DMS 273 treated with DMSO at 0.1 percent for 48 hours (cell line): ENCODE results near the gene CCDC50.

Experiments used
- DNase-seq: peaks from one replicate; lab custom pipeline; 2025; lab: John Stamatoyannopoulos, UW

The CCDC50 gene

GRCh38 chr3:191347228-191347627, 18.0 kb downstream of the CCDC50 start:
- no peak for DNase-seq

- DNase-seq, result no peak
Measured at GRCh38 chr3:191348098-191348497, 18.9 kb downstream of the CCDC50 start.

- DNase-seq, result no peak
Measured at GRCh38 chr3:191350396-191351090, 21.3 kb downstream of the CCDC50 start.

DNA sequence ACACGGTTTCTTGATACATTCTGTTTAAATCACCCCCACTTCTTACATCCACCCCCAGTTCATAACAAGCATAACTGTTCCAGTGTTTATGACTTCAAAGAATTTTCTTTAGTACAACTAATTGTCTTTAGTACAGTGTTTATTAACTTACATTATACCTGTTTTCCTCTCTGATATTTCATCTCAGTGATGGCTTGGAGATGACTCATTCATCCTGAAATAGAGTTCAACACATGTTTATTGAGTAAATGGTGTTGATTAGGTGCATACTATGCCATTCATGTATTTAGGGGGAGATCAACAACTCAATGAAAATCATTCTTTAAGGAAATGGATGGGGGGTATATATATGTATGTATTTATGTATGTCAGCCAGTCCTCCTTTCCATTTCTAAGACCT, 22.8 kb downstream of the CCDC50 start:
- no peak for DNase-seq

DNA sequence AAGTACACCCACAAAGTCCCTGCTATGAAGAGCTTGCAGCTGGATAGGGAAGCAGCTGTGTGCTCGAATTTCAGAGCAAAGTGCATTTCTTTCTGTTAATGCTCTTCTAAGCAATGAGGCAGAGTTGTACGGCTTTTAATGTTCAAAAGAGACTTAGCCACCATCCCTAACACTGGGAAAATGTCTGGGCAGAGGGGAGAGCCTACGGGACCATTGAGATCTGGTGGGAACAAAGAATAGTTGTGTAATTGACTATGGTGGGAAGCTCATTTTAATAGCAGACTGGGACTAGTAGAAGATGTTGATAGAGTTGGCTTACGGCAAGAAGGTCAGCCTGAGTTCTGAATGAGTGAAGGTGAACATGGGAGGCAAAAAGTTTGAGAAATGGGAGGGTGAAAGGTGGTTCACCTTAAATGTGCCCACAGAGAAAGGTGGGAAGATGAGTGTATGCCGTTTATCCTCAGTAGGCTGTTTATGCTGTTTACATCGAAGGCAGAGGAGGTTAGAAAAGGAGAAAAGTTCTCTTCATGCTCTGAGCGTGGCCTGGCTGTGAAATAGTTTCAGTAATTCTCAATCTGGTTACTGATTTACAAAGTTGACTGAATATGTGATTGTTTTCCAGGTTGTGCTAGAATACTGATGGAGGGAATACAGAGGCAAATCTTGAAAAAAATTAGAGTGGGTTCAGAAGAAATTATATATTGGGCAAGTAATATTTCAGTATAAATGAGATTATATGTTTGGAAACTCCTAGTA, 24.0 kb downstream of the CCDC50 start:
- DNase-seq, result no peak

DNA sequence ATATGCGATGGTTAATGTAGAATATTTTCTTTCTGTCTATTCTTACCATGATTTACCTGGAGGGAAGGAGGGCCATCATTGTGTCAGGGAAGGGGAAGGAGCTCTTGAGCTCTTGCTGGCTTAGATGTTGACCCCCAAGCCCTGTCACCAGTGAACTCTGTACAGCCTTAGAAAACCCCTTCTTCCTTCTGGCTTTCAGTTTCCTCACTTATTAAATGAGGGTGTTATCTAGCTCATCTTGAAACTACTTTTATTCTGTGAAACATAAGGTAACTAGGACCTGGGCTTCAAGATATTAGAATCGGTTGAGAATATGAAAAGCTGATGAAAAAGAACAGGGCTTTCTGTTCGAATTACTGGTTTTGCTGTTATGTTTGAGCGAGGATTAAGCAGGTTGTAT, 26.2 kb downstream of the CCDC50 start:
- no peak for DNase-seq

- DNase-seq, result no peak
Measured at GRCh38 chr3:191356631-191357439, 27.6 kb downstream of the CCDC50 start.

GRCh38 chr3:191357909-191358308, 28.7 kb downstream of the CCDC50 start:
- no peak for DNase-seq

GRCh38 chr3:191358929-191359328, 29.7 kb downstream of the CCDC50 start:
- DNase-seq, result no peak

DNA sequence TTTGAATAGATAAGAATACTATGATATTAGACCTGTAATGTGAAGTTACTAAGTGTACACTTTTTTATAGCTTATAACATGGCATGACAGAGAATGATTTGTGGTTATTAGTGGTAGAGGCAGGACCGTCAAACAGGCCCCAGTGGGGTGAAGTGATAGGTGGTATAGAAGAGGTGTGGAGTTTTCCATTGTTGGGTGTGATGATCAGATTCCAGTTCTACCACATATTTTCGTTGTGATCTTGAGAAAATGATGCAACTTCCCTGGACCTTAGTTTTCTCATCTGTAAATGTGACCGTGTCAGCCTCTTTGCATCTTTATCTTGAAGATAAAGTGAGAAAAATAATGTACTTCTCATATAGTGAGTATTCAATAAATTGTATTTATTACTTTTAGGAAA, 31.4 kb downstream of the CCDC50 start:
- DNase-seq, result no peak

- DNase-seq, result no peak
Measured at GRCh38 chr3:191361456-191361855, 32.3 kb downstream of the CCDC50 start.

GRCh38 chr3:191362037-191362436, 32.8 kb downstream of the CCDC50 start:
- no peak for DNase-seq

DNA sequence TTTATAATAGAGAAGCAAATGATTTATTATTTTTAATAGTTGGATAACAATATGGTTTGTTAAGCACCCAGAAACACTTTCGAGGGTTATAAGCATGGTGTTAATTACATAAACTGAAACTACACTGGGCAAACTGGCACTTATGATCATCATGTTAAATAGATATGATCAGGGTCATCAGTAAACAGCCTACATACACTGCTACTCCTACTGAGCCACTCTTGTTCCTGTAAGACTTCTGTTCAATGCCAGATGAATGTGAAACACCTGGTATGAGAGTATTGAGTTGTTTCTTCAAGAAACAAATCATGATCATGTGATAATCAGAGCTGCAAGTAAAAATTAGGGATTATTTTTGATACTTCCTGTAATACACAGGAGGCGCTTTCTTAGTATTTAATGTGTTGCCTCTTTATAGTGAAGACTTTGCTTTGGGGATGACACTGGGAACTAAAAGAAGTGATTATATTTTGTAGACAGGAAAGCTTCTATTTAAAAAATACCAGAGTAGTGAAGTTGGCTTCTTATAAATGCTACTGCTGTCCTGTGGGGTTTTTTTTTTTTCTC, 33.4 kb downstream of the CCDC50 start:
- no peak for DNase-seq

DNA sequence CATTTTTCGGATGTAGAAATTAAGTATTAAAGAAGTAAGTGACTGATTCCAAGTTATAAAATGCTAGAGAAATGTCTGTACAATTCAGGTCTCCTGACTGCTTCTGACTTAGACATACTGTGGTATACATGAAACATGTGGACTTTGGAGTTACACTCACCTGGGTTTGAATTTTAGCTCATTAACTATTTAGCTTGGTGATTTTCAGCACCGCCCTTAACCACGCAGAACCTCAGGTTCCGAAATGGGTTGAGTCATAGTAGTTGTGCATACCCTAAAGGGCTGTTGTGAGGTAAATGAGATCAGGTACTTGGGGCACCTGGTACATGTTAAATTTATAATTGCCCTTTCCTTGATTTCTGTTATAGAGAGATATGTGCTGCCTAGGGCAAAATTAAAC, 34.0 kb downstream of the CCDC50 start:
- no peak for DNase-seq

DNA sequence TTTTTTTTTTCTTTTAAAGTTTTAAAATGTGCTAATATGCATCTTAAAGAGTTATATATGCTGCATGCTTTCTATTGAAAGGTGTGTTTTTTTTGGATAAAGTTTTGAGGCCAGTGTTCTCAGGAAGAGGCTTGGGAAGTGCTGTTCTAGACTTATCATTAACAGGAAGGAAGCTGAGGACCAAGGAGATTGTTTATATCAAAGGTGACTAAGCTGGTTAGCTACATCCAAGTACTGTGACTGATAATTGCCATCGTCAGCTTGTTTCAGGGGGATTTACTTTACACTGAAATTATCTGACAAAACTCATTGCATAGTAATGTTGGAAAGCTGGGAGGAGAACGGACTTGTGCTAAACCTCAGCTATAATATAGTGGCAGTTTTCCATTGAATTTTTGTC, 37.5 kb downstream of the CCDC50 start:
- no peak for DNase-seq

- DNase-seq, result no peak
Measured at GRCh38 chr3:191368755-191369615, 39.8 kb downstream of the CCDC50 start.

GRCh38 chr3:191369616-191370010, 40.4 kb downstream of the CCDC50 start:
- peak; percentile 26 for DNase-seq

GRCh38 chr3:191372122-191372521, 42.9 kb downstream of the CCDC50 start:
- DNase-seq, result no peak

DNA sequence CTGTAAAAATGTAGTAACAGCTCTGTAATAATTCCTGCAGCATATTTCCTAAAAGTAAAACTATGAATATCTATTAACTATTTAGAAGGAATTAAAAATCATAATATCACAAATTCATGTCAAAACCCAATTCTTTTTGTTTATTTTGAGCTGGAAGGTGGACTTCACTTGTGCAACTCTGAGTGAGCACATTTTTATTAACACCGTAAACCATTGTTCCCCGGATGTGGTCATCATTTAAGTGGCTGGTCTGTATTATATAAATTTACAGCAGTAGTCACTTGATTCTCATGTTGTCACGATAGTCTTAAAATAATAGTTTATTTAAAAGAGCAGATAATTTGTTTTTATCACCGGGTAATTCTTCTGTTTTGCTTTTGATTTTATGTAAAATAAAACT, 44.1 kb downstream of the CCDC50 start:
- DNase-seq, result no peak

- DNase-seq, result no peak
Measured at GRCh38 chr3:191376516-191377141, 47.4 kb downstream of the CCDC50 start.
